ENCODE measurements around the gene GLG1. TPM values are rescaled to one million over a fixed set of nuclear protein-coding genes. Genes with fewer than 3 reads are reported as not detected.

Gene GLG1
- total RNA-seq, 1 donor from 2014 or later, result 97.1 TPM

GRCh38 chr16:74611721-74612120 lies 4.8 kb upstream of the GLG1 start:
- Histone ChIP-seq H3K9me3 (ENCODE audit: control insufficient read depth in 3 of 3, low read length in 3 of 3) (no peaks in the 10 kb centered on the region), H3K36me3 (ENCODE audit: control insufficient read depth in 3 of 3, insufficient read depth in 3 of 3, low read length in 3 of 3) (no peaks in the 10 kb centered on the region), H3K4me3 (ENCODE audit: low read length in 3 of 3) (no peak overlapping the region), H3K27me3 (ENCODE audit: control insufficient read depth in 3 of 3, insufficient read depth in 3 of 3, low read length in 3 of 3) (no peaks in the 10 kb centered on the region), H3K9ac (ENCODE audit: low read depth in 1 of 3, low read length in 3 of 3) (no peak overlapping the region), H3K27ac (ENCODE audit: low read depth, low read length) (no peak overlapping the region), H3K4me1 (ENCODE audit: control insufficient read depth in 3 of 3, insufficient read depth in 3 of 3, low read length in 3 of 3) (peaks cover 7 to 11% (median 8%) of the 10 kb centered on the region in 3 donors)

- H3K9ac ChIP-seq (ENCODE audit: low read depth in 1 of 3, low read length in 3 of 3), result no peak overlapping the region
- H3K4me3 ChIP-seq (ENCODE audit: low read length in 3 of 3), result no peak overlapping the region
- no peaks in the 10 kb centered on the region for H3K9me3 ChIP-seq (ENCODE audit: control insufficient read depth in 3 of 3, low read length in 3 of 3)
- H3K27me3 ChIP-seq (ENCODE audit: control insufficient read depth in 3 of 3, insufficient read depth in 3 of 3, low read length in 3 of 3), result no peaks in the 10 kb centered on the region
- no peak overlapping the region for H3K27ac ChIP-seq (ENCODE audit: low read depth, low read length)
- no peaks in the 10 kb centered on the region for H3K36me3 ChIP-seq (ENCODE audit: control insufficient read depth in 3 of 3, insufficient read depth in 3 of 3, low read length in 3 of 3)
- peaks cover 16 to 27% (median 25%) of the 10 kb centered on the region in 3 donors for H3K4me1 ChIP-seq (ENCODE audit: control insufficient read depth in 3 of 3, insufficient read depth in 3 of 3, low read length in 3 of 3)
These were observed 2.0 kb upstream of the GLG1 start for GRCh38 chr16:74608944-74609343.

GRCh38 chr16:74608381-74608780 lies 1.5 kb upstream of the GLG1 start:
- peak overlapping the region; percentile 38 for H3K27ac ChIP-seq (ENCODE audit: low read depth, low read length)

GRCh38 chr16:74607962-74608356 lies 1.0 kb upstream of the GLG1 start:
- peak overlapping the region in 2 of 3 donors; percentile 36 to 95 for H3K9ac ChIP-seq (ENCODE audit: low read depth in 1 of 3, low read length in 3 of 3)
- H3K9me3 ChIP-seq (ENCODE audit: control insufficient read depth in 3 of 3, low read length in 3 of 3), result no peaks in the 10 kb centered on the region
- H3K27ac ChIP-seq (ENCODE audit: low read depth, low read length), result peak overlapping the region; percentile 38
- no peaks in the 10 kb centered on the region for H3K27me3 ChIP-seq (ENCODE audit: control insufficient read depth in 3 of 3, insufficient read depth in 3 of 3, low read length in 3 of 3)
- no peaks in the 10 kb centered on the region for H3K36me3 ChIP-seq (ENCODE audit: control insufficient read depth in 3 of 3, insufficient read depth in 3 of 3, low read length in 3 of 3)
- H3K4me3 ChIP-seq (ENCODE audit: low read length in 3 of 3), result peak overlapping the region in 2 of 3 donors; percentile 74 to 98
- H3K4me1 ChIP-seq (ENCODE audit: control insufficient read depth in 3 of 3, insufficient read depth in 3 of 3, low read length in 3 of 3), result peaks cover 18 to 31% (median 30%) of the 10 kb centered on the region in 3 donors

More at GRCh38 chr16:74608381-74608780, 1.5 kb upstream of the GLG1 start:
- H3K4me3 ChIP-seq (ENCODE audit: low read length in 3 of 3), result no peak overlapping the region
- H3K9ac ChIP-seq (ENCODE audit: low read depth in 1 of 3, low read length in 3 of 3), result no peak overlapping the region
- H3K27me3 ChIP-seq (ENCODE audit: control insufficient read depth in 3 of 3, insufficient read depth in 3 of 3, low read length in 3 of 3), result no peaks in the 10 kb centered on the region
- no peaks in the 10 kb centered on the region for H3K9me3 ChIP-seq (ENCODE audit: control insufficient read depth in 3 of 3, low read length in 3 of 3)
- peaks cover 18 to 30% (median 29%) of the 10 kb centered on the region in 3 donors for H3K4me1 ChIP-seq (ENCODE audit: control insufficient read depth in 3 of 3, insufficient read depth in 3 of 3, low read length in 3 of 3)
- H3K36me3 ChIP-seq (ENCODE audit: control insufficient read depth in 3 of 3, insufficient read depth in 3 of 3, low read length in 3 of 3), result no peaks in the 10 kb centered on the region

GRCh38 chr16:74607310-74607961 lies 522 bp upstream of the GLG1 start:
- H3K27me3 ChIP-seq (ENCODE audit: control insufficient read depth in 3 of 3, insufficient read depth in 3 of 3, low read length in 3 of 3), result no peaks in the 10 kb centered on the region
- H3K27ac ChIP-seq (ENCODE audit: low read depth, low read length), result peak overlapping the region; percentile 93
- no peaks in the 10 kb centered on the region for H3K9me3 ChIP-seq (ENCODE audit: control insufficient read depth in 3 of 3, low read length in 3 of 3)
- no peaks in the 10 kb centered on the region for H3K36me3 ChIP-seq (ENCODE audit: control insufficient read depth in 3 of 3, insufficient read depth in 3 of 3, low read length in 3 of 3)
- H3K4me3 ChIP-seq (ENCODE audit: low read length in 3 of 3), result peak overlapping the region; percentile 74 to 98 (median 97)
- H3K9ac ChIP-seq (ENCODE audit: low read depth in 1 of 3, low read length in 3 of 3), result peak overlapping the region; percentile 69 to 95 (median 95)
- H3K4me1 ChIP-seq (ENCODE audit: control insufficient read depth in 3 of 3, insufficient read depth in 3 of 3, low read length in 3 of 3), result peaks cover 18 to 34% (median 30%) of the 10 kb centered on the region in 3 donors

GRCh38 chr16:74605746-74606520 lies 981 bp downstream of the GLG1 start:
- Histone ChIP-seq H3K9me3 (ENCODE audit: control insufficient read depth in 3 of 3, low read length in 3 of 3) (no peaks in the 10 kb centered on the region), H3K36me3 (ENCODE audit: control insufficient read depth in 3 of 3, insufficient read depth in 3 of 3, low read length in 3 of 3) (no peaks in the 10 kb centered on the region), H3K27ac (ENCODE audit: low read depth, low read length) (peak overlapping the region; percentile 93), H3K4me3 (ENCODE audit: low read length in 3 of 3) (peak overlapping the region; percentile 74 to 98 (median 97)), H3K27me3 (ENCODE audit: control insufficient read depth in 3 of 3, insufficient read depth in 3 of 3, low read length in 3 of 3) (no peaks in the 10 kb centered on the region), H3K9ac (ENCODE audit: low read depth in 1 of 3, low read length in 3 of 3) (peak overlapping the region; percentile 69 to 95 (median 95)), H3K4me1 (ENCODE audit: control insufficient read depth in 3 of 3, insufficient read depth in 3 of 3, low read length in 3 of 3) (peaks cover 18 to 34% (median 30%) of the 10 kb centered on the region in 3 donors)

- Histone ChIP-seq H3K4me3 (ENCODE audit: low read length in 3 of 3) (peak overlapping the region; percentile 74 to 98 (median 97)), H3K27ac (ENCODE audit: low read depth, low read length) (peak overlapping the region; percentile 93), H3K9ac (ENCODE audit: low read depth in 1 of 3, low read length in 3 of 3) (peak overlapping the region; percentile 69 to 95 (median 95)), H3K9me3 (ENCODE audit: control insufficient read depth in 3 of 3, low read length in 3 of 3) (no peaks in the 10 kb centered on the region), H3K4me1 (ENCODE audit: control insufficient read depth in 3 of 3, insufficient read depth in 3 of 3, low read length in 3 of 3) (peaks cover 18 to 36% (median 32%) of the 10 kb centered on the region in 3 donors), H3K27me3 (ENCODE audit: control insufficient read depth in 3 of 3, insufficient read depth in 3 of 3, low read length in 3 of 3) (no peaks in the 10 kb centered on the region), H3K36me3 (ENCODE audit: control insufficient read depth in 3 of 3, insufficient read depth in 3 of 3, low read length in 3 of 3) (no peaks in the 10 kb centered on the region)
These were observed 1.6 kb downstream of the GLG1 start for GRCh38 chr16:74605332-74605731.

- peak overlapping the region; percentile 12 for H3K27ac ChIP-seq (ENCODE audit: low read depth, low read length)
These were observed 3.1 kb downstream of the GLG1 start for GRCh38 chr16:74603848-74604247.

GRCh38 chr16:74601126-74601871 lies 5.6 kb downstream of the GLG1 start:
- Histone ChIP-seq H3K4me1 (ENCODE audit: control insufficient read depth in 3 of 3, insufficient read depth in 3 of 3, low read length in 3 of 3) (peaks cover 10 to 29% (median 22%) of the 10 kb centered on the region in 3 donors), H3K27ac (ENCODE audit: low read depth, low read length) (no peak overlapping the region)

More at GRCh38 chr16:74603848-74604247, 3.1 kb downstream of the GLG1 start:
- H3K4me3 ChIP-seq (ENCODE audit: low read length in 3 of 3), result peak overlapping the region in 2 of 3 donors; percentile 2 to 74
- H3K36me3 ChIP-seq (ENCODE audit: control insufficient read depth in 3 of 3, insufficient read depth in 3 of 3, low read length in 3 of 3), result no peaks in the 10 kb centered on the region
- H3K9ac ChIP-seq (ENCODE audit: low read depth in 1 of 3, low read length in 3 of 3), result no peak overlapping the region
- H3K4me1 ChIP-seq (ENCODE audit: control insufficient read depth in 3 of 3, insufficient read depth in 3 of 3, low read length in 3 of 3), result peaks cover 18 to 39% (median 32%) of the 10 kb centered on the region in 3 donors
- no peaks in the 10 kb centered on the region for H3K27me3 ChIP-seq (ENCODE audit: control insufficient read depth in 3 of 3, insufficient read depth in 3 of 3, low read length in 3 of 3)
- no peaks in the 10 kb centered on the region for H3K9me3 ChIP-seq (ENCODE audit: control insufficient read depth in 3 of 3, low read length in 3 of 3)

More at GRCh38 chr16:74601126-74601871, 5.6 kb downstream of the GLG1 start:
- Histone ChIP-seq H3K9ac (ENCODE audit: low read depth in 1 of 3, low read length in 3 of 3) (no peak overlapping the region), H3K4me3 (ENCODE audit: low read length in 3 of 3) (no peak overlapping the region), H3K27me3 (ENCODE audit: control insufficient read depth in 3 of 3, insufficient read depth in 3 of 3, low read length in 3 of 3) (no peaks in the 10 kb centered on the region), H3K36me3 (ENCODE audit: control insufficient read depth in 3 of 3, insufficient read depth in 3 of 3, low read length in 3 of 3) (peaks cover 0 to 3% (median 0%) of the 10 kb centered on the region in 3 donors), H3K9me3 (ENCODE audit: control insufficient read depth in 3 of 3, low read length in 3 of 3) (no peaks in the 10 kb centered on the region)

Data from skeletal muscle tissue (tissue), 4 donors.